ENCODE data around the gene DTHD1. TPM values are rescaled to one million over a fixed set of nuclear protein-coding genes. Genes with fewer than 3 reads are reported as not detected.

Gene DTHD1
- total and polyA plus RNA-seq, 10 of the 15 experiments (the other 5 are each of a cell fraction or from before 2014, with no cell fraction given): 0.05 to 2.8 (median 1.4) TPM

GRCh38 chr4:36288731-36289426 lies 7.5 kb downstream of the DTHD1 start:
- H3K4me3 ChIP-seq: no peak overlapping the region
- H3K4me2 ChIP-seq (ENCODE audit: control insufficient read depth, insufficient read depth): no peak overlapping the region
- ChIA-PET CTCF (no interaction called here), SMC1A (ENCODE audit: uncharacterized antibody, unreplicated experiment) (interaction anchor here (1.2 to 3.1 kb wide), 4 partner anchors 23 to 110 kb away, joined by 3 to 11 read pairs (median 4); partner anchors contain the start of gene ARAP2), RAD21 (ENCODE audit: unreplicated experiment) (interaction anchor here (1.2 kb wide), 1 partner anchor 10 kb away, joined by 3 read pairs; no protein-coding TSS in a partner anchor), POLR2A (interaction anchor here (0.6 kb wide), 1 partner anchor 477 kb away, joined by 4 read pairs; no protein-coding TSS in a partner anchor)
- DNase-seq (ENCODE audit: low read depth, low spot score) (no peak), ATAC-seq (no peak), FAIRE-seq (no peak)
- H3K27me3 ChIP-seq (replicated peaks in 1 of 2; ENCODE audit: control insufficient read depth in 2 of 2, insufficient read depth in 2 of 2, low read length in 1 of 2): no peaks in the 10 kb centered on the region
- H3K4me1 ChIP-seq (ENCODE audit: control insufficient read depth, insufficient read depth, low read length): peaks cover 7% of the 10 kb centered on the region; the same call in 1 of the 2 replicates
- no TSS peak for BruUV-seq (replicated peaks)
- H2AFZ ChIP-seq (ENCODE audit: control insufficient read depth, low read depth, low read length): no peak overlapping the region; the same call in 1 of the 2 replicates
- in situ Hi-C loops (cut with MboI) (no loop called here), intact Hi-C loops (cut with micrococcal nuclease; ENCODE audit: unreplicated experiment) (no loop called here)
- TF ChIP-seq JUNB (IDR thresholded peaks at IDR 0.05): peak; percentile 33
- no peak for TF ChIP-seq E2F4 (IDR thresholded peaks at IDR 0.05; ENCODE audit: low read depth, low read length)
- no peak for TF ChIP-seq IRF5 (IDR thresholded peaks at IDR 0.05; ENCODE audit: borderline replicate concordance)
- no peak for TF ChIP-seq SKIL (IDR thresholded peaks at IDR 0.05; ENCODE audit: low read depth, poor library complexity, severe bottlenecking)
- TF ChIP-seq MYB (IDR thresholded peaks at IDR 0.05; ENCODE audit: borderline replicate concordance, low read depth, low read length): no peak
- TF ChIP-seq MTA2 (IDR thresholded peaks at IDR 0.05; ENCODE audit: low read depth): no peak
- TF ChIP-seq CHD4 (IDR thresholded peaks at IDR 0.05): no peak
- 0 out of 2 replicates have a peak, but pooled peaks have one; percentile 37 for TF ChIP-seq NFIC (IDR thresholded peaks at IDR 0.05; ENCODE audit: low read depth, low read length)
- no peak for TF ChIP-seq POLR2A (IDR thresholded peaks at IDR 0.05; ENCODE audit: low read depth, low read length)
- no peak for TF ChIP-seq BHLHE40 (IDR thresholded peaks at IDR 0.05; ENCODE audit: borderline replicate concordance in 1 of 2, low read depth in 2 of 2, low read length in 1 of 2)
- no peak for TF ChIP-seq MLLT1 (IDR thresholded peaks at IDR 0.05)
- no peak for TF ChIP-seq RB1 (IDR thresholded peaks at IDR 0.05; ENCODE audit: borderline replicate concordance)
- TF ChIP-seq FOXM1 (IDR thresholded peaks at IDR 0.05; ENCODE audit: low read depth, low read length): no peak
- peak; percentile 4; the same call in 1 of the 2 replicates for TF ChIP-seq RUNX3 (IDR thresholded peaks at IDR 0.05; ENCODE audit: low read length)
- no peak for TF ChIP-seq HDGF (IDR thresholded peaks at IDR 0.05)
- no peak overlapping the region for H3K9ac ChIP-seq (ENCODE audit: control insufficient read depth, insufficient read depth, low read length)
- no peaks in the 10 kb centered on the region; the same call in 2 of the 3 replicates for H3K9me3 ChIP-seq (replicated peaks; ENCODE audit: control insufficient read depth, insufficient read depth, low read length)
- 0 out of 2 replicates have a peak overlapping the region, but pooled peaks have one; percentile 8 for H3K27ac ChIP-seq (ENCODE audit: control insufficient read depth, insufficient read depth)
- H3K36me3 ChIP-seq (ENCODE audit: control insufficient read depth in 2 of 2, insufficient read depth in 2 of 2, low read length in 1 of 2): no peaks in the 10 kb centered on the region
- no peaks in the 10 kb centered on the region for H4K20me1 ChIP-seq (ENCODE audit: control insufficient read depth, insufficient read depth)
- no peaks in the 10 kb centered on the region for H3K79me2 ChIP-seq (ENCODE audit: control insufficient read depth, insufficient read depth, low read length)
- 39% methylated on average over 2 of the region's 2 CpGs for WGBS (ENCODE audit: insufficient coverage, insufficient replicate concordance, low lambda C conversion rate, missing lambda C conversion rate)
